GM18858 (cell line): ENCODE data around the gene FEZ2.
A peak's percentile ranks its signal among the peaks of the same experiment; 100 is the strongest.
"Not testable (repeated sequence)": the region's sequence is repeated elsewhere in the genome, so short reads cannot be mapped to it uniquely, and the experiment has no call there.

Source experiments
- ATAC-seq: cut with Tn5 transposase; IDR thresholded peaks from one replicate; pipeline ENCODE4 v1.9.1; 2021; ENCODE audit not compliant: unreplicated experiment

Gene FEZ2, protein sequence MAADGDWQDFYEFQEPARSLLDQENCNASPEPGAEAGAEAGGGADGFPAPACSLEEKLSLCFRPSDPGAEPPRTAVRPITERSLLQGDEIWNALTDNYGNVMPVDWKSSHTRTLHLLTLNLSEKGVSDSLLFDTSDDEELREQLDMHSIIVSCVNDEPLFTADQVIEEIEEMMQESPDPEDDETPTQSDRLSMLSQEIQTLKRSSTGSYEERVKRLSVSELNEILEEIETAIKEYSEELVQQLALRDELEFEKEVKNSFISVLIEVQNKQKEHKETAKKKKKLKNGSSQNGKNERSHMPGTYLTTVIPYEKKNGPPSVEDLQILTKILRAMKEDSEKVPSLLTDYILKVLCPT

GRCh38 chr2:36597532-36598377, at the start of gene FEZ2:
FEZ2 (minus strand) TSS chr2:36598168; CDS start chr2:36598142, 26 bp downstream.
- ATAC-seq, result peak; percentile 98

DNA sequence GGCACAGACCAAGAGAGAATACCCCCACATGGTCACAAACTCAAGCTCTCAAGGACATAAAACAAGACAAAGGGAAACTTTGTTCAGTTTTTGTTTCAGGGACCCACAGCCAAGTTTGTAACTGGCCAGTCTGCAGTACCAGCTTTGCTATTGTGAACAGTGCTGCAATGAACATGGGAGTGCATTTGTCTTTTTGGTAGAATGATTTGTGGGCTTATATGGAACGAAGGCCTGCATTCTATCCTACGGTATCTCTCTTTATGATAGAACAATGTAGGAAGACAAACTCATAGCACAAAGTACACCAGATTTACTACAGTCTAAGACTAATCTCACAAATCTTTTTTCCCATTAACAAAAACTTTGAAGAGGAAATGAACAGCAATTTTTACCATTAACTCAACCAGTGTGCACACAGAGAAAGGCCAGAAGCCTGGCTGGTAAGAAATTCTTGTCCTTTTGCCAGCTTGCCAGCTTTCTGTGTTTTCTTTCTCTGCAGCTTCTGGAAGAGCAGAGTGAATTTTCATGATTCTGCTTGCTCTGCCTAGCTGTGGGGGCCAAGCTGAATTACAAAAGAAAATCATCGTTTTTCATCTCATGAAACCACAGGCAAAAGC, 37.1 kb upstream of the FEZ2 start:
- ATAC-seq, result no peak

DNA sequence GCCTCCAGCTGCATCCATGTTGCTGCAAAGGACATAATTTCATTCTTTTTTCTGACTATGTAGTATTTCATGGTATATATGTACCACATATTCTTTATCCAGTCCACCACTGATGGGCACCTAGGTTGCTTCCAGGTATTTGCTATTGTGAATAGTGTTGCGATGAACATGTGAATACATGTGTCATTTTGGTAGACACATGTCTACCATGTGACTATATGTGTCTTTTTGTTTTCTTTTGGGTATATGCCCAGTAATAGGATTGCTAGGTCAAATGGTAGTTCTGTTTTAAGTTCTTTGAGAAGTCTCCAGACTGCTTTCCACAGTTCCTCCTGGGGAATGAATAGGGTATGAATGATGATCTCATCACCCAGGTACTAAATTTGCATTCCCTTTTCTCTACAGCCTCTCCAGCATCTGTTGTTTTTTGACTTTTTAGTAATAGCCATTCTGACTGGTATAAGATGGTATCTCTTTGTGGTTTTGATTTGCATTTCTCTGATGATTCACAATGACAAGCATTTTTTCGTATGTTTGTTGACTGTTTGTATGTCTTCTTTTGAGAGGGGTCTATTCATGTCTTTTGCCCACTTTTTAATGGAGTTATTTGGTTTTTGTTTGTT, 35.6 kb upstream of the FEZ2 start:
- ATAC-seq, result no peak

- ATAC-seq, result no peak
Measured at GRCh38 chr2:36626756-36627155, 28.8 kb upstream of the FEZ2 start.

DNA sequence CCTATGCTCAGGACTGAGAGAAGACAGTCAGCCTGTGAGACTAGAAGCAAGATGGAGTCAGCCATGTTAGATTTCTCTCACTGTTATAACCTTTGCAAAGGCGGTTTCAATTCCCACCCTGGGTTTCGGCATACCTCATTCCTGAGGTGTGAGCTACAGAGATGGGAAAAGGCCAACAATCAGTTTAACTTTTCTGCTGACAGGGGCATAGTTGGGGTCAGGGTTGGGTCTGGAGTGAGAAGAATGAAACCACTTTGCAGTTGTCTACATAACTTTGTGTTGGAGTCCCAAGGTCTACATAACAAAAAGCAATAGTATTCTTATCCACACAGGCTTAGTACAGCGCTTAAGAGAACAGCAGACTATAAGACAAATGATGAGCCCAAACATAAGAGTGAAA, 28.1 kb upstream of the FEZ2 start:
- no peak for ATAC-seq

- ATAC-seq, result no peak
Measured at GRCh38 chr2:36625304-36625703, 27.3 kb upstream of the FEZ2 start.

DNA sequence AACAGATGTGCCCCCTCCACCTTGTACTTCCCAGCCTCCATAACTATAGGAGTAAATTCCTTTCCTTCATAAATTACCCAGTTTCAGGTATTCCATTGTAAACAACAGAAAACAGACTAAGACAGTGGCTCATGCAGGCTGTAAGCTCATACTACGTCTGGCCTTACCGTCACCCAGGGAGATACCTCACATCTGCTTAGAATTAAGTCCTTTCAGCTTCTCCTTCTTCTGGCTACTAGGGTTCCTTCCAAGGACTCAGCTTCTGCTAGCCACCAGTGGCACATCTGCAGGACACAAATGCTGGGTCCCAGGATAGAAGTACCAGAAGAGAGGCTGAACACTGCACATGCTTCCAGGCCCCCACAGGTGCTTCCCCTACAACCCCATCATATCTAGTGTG, 22.4 kb upstream of the FEZ2 start:
- ATAC-seq, result no peak

DNA sequence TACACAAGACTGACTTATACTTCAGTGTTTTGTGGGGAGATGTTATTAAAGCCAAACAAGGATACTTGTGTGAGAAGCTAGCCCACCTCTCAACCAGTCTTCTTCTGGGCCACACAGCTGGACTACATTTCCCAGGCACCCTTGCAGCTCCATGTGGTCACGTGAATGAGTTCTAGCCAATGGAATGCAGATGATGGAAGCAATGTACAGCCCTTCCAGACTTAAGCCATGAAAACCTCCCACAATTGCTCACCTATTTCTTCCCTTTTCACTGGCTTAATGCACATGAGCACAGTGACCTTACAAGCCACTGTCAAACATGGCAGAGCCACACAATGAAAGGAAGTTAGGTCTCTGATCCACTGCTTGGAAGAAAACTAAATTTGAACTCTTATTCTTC, 20.4 kb upstream of the FEZ2 start:
- peak; percentile 99 for ATAC-seq

DNA sequence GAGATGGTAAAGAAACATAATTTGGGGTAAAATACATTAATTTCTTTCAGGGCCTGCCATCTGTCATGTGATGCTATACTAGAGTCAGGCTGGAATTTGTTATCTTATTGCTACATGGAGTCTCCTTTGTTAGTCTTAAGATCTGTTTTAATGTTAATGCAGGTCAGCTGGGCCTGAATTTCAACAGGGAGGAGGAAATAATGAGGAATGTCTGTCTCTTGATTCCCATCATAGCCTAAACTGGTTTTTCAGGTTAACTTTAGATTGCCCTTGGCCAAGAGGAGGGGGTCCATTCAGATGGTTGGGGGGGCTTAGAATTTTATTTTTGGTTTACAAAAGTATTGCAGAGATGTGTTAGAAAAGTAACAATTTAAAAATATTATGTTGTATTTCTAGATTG, 19.0 kb upstream of the FEZ2 start:
- ATAC-seq, result no peak

DNA sequence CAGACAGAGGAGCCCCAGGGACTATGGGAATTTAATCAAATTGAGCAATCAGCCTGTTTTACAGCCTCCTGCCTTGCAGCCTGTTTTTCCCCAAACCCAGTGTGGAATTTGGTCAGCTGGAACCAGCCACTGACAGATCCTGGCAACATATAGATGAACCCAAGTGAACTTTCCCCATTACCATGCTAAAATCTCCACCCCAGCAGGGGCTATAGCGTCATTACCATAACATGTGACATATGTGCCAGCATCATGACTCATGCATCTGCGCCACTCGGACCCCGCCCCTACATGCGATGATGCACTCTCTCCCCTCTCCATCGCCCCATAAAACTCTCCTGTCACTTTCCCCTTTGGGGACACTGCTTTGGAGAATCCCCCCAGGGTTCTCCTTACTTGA, 17.3 kb upstream of the FEZ2 start:
- no peak for ATAC-seq

DNA sequence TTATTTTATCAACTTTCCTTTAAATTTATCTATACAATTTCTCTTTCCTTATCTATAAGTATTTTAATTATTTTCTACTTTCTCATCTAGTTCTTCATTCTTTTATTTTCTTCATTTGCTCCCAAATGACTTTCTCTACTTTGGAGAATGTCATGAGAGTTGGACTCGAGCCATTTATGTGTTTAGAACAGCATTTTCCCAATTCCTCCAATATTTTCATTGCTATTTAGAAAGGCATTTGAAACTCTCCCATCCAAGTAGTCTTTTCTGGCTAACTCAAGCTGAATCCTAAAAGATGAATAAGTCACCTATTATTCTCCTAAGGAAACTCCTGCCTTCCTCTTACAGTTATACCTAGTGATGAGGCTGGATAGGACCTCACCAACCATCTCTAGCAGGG, 15.8 kb upstream of the FEZ2 start:
- no peak for ATAC-seq

GRCh38 chr2:36611316-36611990, 13.5 kb upstream of the FEZ2 start:
- ATAC-seq, result no peak

- no peak for ATAC-seq
Measured at GRCh38 chr2:36609507-36609906, 11.5 kb upstream of the FEZ2 start.

- no peak for ATAC-seq
Measured at GRCh38 chr2:36607947-36608346, 10.0 kb upstream of the FEZ2 start.

- ATAC-seq, result no peak
Measured at GRCh38 chr2:36606925-36607324, 9.0 kb upstream of the FEZ2 start.

DNA sequence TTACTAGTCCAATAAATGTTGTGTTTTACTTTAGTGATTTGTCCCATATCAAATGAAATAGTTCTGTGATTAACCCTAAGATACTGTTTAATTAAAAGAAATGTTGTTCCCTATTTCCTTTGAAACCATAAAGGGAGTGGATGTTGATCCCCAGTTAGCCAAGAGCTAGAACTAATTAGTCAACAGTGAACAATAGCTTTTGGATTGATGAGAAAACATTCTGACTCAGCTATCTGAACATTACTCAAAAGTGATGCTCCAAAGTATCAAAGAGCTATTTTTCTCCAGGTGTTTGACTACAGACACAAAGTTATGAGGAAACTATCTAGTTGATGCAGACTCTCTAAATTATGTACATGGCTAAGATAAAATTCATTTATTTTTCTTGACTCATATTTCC, 7.3 kb upstream of the FEZ2 start:
- ATAC-seq, result no peak

DNA sequence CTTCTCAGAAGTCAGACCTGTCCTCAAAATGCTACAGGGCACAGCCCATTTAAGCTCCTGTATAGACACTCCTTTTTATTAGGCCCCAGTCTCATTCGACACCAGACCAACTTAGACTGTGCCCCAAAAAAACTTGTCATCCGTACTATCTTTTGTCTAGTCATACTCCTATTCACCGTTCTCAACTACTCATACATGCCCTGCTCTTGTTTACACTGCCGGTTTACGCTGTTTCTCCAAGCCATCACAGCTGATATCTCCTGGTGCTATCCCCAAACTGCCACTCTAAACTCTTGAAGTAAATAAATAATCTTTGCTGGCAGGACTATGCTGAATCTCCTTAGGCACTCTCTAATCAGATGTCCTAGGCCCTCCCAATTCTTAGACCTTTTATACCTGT, 5.7 kb upstream of the FEZ2 start:
- not testable (repeated sequence) for ATAC-seq

GRCh38 chr2:36597003-36597531, 901 bp downstream of the FEZ2 start:
- no peak for ATAC-seq

- ATAC-seq, result no peak
Measured at GRCh38 chr2:36596397-36596796, 1.6 kb downstream of the FEZ2 start.

- no peak for ATAC-seq
Measured at GRCh38 chr2:36594849-36595248, 3.1 kb downstream of the FEZ2 start.

DNA sequence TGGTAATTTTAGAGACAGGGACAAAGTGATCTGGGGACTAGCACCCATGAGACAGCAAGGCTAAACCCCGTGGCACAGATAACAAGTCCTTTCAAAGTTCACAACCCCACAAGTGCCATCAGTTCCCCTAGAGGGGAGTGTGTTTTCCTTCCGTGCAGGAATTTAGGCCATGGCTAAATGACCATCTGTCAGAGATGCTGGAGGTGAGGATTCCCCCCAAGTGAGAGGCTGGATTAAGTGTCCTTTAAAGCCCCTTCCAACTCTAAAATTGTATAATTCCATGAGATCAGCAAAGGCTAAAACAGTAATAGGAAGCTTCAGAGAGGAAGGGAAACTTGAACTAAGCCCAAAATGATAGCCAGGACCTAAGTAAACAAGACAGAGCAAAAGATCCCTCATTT, 8.7 kb downstream of the FEZ2 start:
- no peak for ATAC-seq
